Activated T-cell treated with anti-CD3 and anti-CD28 coated beads, Interleukin-2, amount 50 U/mL, for 24 hours (primary cell): ENCODE data around the gene LOXL4.

Experiments used
- DNase-seq: peaks from one replicate; pipeline ENCODE4 v3.0.0-alpha.2; 2020
- H3K27ac Mint-ChIP-seq: 2 replicates; pipeline ENCODE4 v1.8.0; 2020; ENCODE audit warnings: mild to moderate bottlenecking, mixed read lengths
- H3K27me3 Mint-ChIP-seq: 2 replicates; pipeline ENCODE4 v1.8.0; 2020; ENCODE audit warnings: mixed read lengths
- H3K36me3 Mint-ChIP-seq: 2 replicates; pipeline ENCODE4 v1.8.0; 2020; ENCODE audit warnings: low read depth, mixed read lengths
- H3K4me1 Mint-ChIP-seq: 2 replicates; pipeline ENCODE4 v1.8.0; 2020; ENCODE audit warnings: low read depth, mixed read lengths
- H3K4me3 Mint-ChIP-seq: 2 replicates; pipeline ENCODE4 v1.8.0; 2020; ENCODE audit warnings: mild to moderate bottlenecking, moderate library complexity, mixed read lengths
- H3K9me3 Mint-ChIP-seq: 2 replicates; pipeline ENCODE4 v1.8.0; 2020; ENCODE audit warnings: mixed read lengths

The LOXL4 gene

DNA sequence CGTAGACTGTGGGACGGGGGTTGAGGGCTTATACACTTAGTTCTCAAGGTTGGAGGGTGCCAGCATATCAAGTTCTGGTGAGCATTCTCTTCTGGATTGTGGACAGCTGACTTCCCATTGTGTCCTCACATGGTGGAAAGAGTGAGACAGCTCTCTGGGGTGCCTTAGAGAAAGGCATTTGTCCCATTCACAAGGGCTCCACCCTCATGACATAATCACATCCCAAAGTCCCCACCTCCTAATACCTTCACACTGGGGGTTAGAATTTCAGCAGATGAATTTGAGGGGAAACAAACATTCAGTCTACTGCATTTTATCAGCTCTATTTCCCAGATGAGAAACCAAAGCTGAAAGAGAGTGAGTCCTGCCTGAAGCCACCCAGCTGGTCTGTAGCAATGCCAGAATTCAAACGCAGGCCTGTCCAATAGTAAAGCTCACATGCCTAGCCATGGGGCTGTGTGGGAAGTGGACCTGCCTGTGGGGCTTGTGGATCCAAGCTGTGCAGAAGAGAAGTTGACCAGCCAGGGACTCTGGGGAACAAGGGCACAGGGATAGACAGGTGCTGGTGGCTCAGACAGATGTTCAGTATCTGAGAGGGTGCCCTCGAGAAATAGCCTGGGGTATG is 34.9 kb upstream of the LOXL4 start:
- Mint-ChIP-seq H3K4me3 (no peak overlapping the region), H3K9me3 (no peaks in the 10 kb centered on the region), H3K36me3 (no peaks in the 10 kb centered on the region), H3K4me1 (no peaks in the 10 kb centered on the region), H3K27me3 (peaks cover 27% of the 10 kb centered on the region), H3K27ac (no peak overlapping the region)
- no peak for DNase-seq

- Mint-ChIP-seq H3K27me3 (peaks cover 32% of the 10 kb centered on the region), H3K27ac (no peak overlapping the region)
Measured at GRCh38 chr10:98301664-98302319, 33.8 kb upstream of the LOXL4 start.

DNA sequence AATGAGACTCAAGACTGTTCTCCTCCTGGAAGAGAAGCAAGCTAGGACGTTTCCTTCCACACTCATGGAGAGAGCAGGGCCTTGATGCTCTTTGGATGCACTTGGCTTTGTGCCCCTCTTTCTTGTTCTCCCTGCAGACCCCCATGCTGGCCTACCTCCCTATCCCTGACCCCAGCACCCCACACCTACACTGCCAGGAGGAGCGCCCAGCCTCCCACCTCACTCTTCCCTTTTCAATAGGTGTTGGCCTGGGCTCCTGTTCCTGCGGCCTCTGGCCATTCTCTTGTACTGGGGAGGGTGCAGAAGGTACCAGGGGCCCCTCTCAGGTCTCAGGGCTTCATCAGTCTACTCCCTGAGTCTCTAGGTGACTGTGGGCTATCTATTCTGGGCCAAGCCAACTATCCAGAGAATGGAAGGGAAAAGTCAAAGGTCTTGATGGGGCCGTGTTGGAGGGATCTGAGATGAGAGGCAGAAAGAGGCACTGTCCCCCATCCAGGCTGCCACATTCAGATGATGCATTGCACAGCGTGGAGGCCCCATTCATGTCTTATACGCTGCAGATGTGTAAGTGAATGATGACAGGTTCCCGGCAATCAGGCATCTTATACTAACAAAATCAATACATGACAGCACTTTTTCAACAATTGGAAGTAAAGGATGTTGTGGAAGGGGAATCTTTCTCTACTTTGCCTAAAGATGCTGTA is 32.7 kb upstream of the LOXL4 start:
- peaks cover 40% of the 10 kb centered on the region for H3K27me3 Mint-ChIP-seq
- no peaks in the 10 kb centered on the region for H3K9me3 Mint-ChIP-seq
- no peaks in the 10 kb centered on the region for H3K4me1 Mint-ChIP-seq

More at GRCh38 chr10:98301664-98302319, 33.8 kb upstream of the LOXL4 start:
- no peaks in the 10 kb centered on the region for H3K36me3 Mint-ChIP-seq
- H3K9me3 Mint-ChIP-seq = no peaks in the 10 kb centered on the region
- DNase-seq = no peak
- no peaks in the 10 kb centered on the region for H3K4me1 Mint-ChIP-seq
- no peak overlapping the region for H3K4me3 Mint-ChIP-seq

GRCh38 chr10:98299341-98299740 is 31.3 kb upstream of the LOXL4 start:
- Mint-ChIP-seq H3K27ac (no peak overlapping the region), H3K4me3 (no peak overlapping the region), H3K9me3 (no peaks in the 10 kb centered on the region), H3K36me3 (no peaks in the 10 kb centered on the region), H3K4me1 (no peaks in the 10 kb centered on the region), H3K27me3 (peaks cover 42% of the 10 kb centered on the region)
- no peak for DNase-seq

More for the DNA sequence above, 32.7 kb upstream of the LOXL4 start:
- no peak overlapping the region for H3K27ac Mint-ChIP-seq
- no peak overlapping the region for H3K4me3 Mint-ChIP-seq
- DNase-seq = no peak
- H3K36me3 Mint-ChIP-seq = no peaks in the 10 kb centered on the region

GRCh38 chr10:98296524-98296923 is 28.5 kb upstream of the LOXL4 start:
- no peak overlapping the region for H3K27ac Mint-ChIP-seq
- DNase-seq = no peak

GRCh38 chr10:98295907-98296306 is 27.9 kb upstream of the LOXL4 start:
- Mint-ChIP-seq H3K27ac (no peak overlapping the region), H3K4me1 (no peaks in the 10 kb centered on the region), H3K36me3 (no peaks in the 10 kb centered on the region), H3K4me3 (no peak overlapping the region), H3K9me3 (no peaks in the 10 kb centered on the region), H3K27me3 (peaks cover 38% of the 10 kb centered on the region)
- no peak for DNase-seq

More at GRCh38 chr10:98296524-98296923, 28.5 kb upstream of the LOXL4 start:
- H3K4me1 Mint-ChIP-seq = no peaks in the 10 kb centered on the region
- no peaks in the 10 kb centered on the region for H3K9me3 Mint-ChIP-seq
- H3K4me3 Mint-ChIP-seq = no peak overlapping the region
- no peaks in the 10 kb centered on the region for H3K36me3 Mint-ChIP-seq
- H3K27me3 Mint-ChIP-seq = peaks cover 44% of the 10 kb centered on the region

GRCh38 chr10:98295401-98295811 is 27.4 kb upstream of the LOXL4 start:
- Mint-ChIP-seq H3K4me1 (no peaks in the 10 kb centered on the region), H3K27me3 (peaks cover 36% of the 10 kb centered on the region), H3K36me3 (no peaks in the 10 kb centered on the region), H3K9me3 (no peaks in the 10 kb centered on the region), H3K4me3 (no peak overlapping the region), H3K27ac (no peak overlapping the region)
- no peak for DNase-seq

DNA sequence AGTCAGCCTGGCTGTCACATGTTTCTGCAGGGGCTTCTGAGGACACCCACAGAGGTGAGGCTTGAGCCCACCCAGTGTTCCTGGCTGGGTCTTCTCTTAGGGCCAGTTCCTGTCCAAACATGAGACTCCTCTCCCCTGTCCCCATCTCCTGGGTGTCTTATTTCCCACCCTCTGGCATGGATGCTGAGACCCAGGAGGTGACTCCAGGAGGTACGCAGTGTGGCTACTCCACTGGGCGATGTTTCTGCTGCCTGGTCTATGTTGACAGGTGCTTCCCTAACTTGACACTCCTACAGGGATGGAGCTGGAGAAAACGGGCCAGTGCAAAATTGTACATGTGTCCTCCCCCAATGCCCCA is 26.3 kb upstream of the LOXL4 start:
- DNase-seq = no peak
- Mint-ChIP-seq H3K4me1 (no peaks in the 10 kb centered on the region), H3K4me3 (no peak overlapping the region), H3K27me3 (peaks cover 36% of the 10 kb centered on the region), H3K27ac (no peak overlapping the region), H3K9me3 (no peaks in the 10 kb centered on the region), H3K36me3 (no peaks in the 10 kb centered on the region)

GRCh38 chr10:98293550-98294269 is 25.7 kb upstream of the LOXL4 start:
- no peak for DNase-seq
- Mint-ChIP-seq H3K27me3 (peaks cover 32% of the 10 kb centered on the region), H3K9me3 (no peaks in the 10 kb centered on the region), H3K4me3 (no peak overlapping the region), H3K36me3 (no peaks in the 10 kb centered on the region), H3K4me1 (no peaks in the 10 kb centered on the region), H3K27ac (no peak overlapping the region)

GRCh38 chr10:98292971-98293370 is 25.0 kb upstream of the LOXL4 start:
- H3K27me3 Mint-ChIP-seq = peaks cover 25% of the 10 kb centered on the region
- no peak overlapping the region for H3K27ac Mint-ChIP-seq
- H3K4me3 Mint-ChIP-seq = no peak overlapping the region
- H3K9me3 Mint-ChIP-seq = no peaks in the 10 kb centered on the region
- no peaks in the 10 kb centered on the region for H3K36me3 Mint-ChIP-seq
- no peak for DNase-seq
- H3K4me1 Mint-ChIP-seq = no peaks in the 10 kb centered on the region

GRCh38 chr10:98289802-98290209 is 21.8 kb upstream of the LOXL4 start:
- Mint-ChIP-seq H3K36me3 (no peaks in the 10 kb centered on the region), H3K9me3 (no peaks in the 10 kb centered on the region)

DNA sequence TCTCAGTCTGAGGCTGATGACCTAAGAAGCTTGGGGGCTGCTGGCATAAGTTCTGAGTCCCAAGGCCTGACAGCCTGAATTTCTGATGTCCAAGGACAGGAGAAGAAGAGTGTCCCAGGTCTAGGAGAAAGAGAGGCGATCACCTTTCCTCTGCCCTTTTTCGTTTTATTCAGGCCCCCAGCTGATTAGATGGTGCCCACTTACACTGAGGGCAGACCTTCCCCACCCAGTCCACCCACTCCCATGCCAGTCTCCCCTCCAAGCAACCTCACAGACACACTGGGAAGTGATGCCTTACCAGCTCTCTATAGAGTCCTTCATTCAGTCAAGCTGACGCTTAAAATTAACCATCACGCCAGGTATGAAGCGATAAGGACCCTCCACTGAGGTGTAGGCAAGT is 19.3 kb upstream of the LOXL4 start:
- no peak for DNase-seq
- Mint-ChIP-seq H3K4me3 (no peak overlapping the region), H3K27me3 (peaks cover 21% of the 10 kb centered on the region), H3K27ac (no peak overlapping the region), H3K9me3 (no peaks in the 10 kb centered on the region), H3K4me1 (no peaks in the 10 kb centered on the region), H3K36me3 (no peaks in the 10 kb centered on the region)

More at GRCh38 chr10:98289802-98290209, 21.8 kb upstream of the LOXL4 start:
- no peaks in the 10 kb centered on the region for H3K4me1 Mint-ChIP-seq
- H3K27me3 Mint-ChIP-seq = peaks cover 10% of the 10 kb centered on the region
- no peak for DNase-seq
- no peak overlapping the region for H3K27ac Mint-ChIP-seq
- no peak overlapping the region for H3K4me3 Mint-ChIP-seq

- H3K27me3 Mint-ChIP-seq = peaks cover 26% of the 10 kb centered on the region
- no peaks in the 10 kb centered on the region for H3K36me3 Mint-ChIP-seq
Measured at GRCh38 chr10:98286419-98286818, 18.4 kb upstream of the LOXL4 start.

GRCh38 chr10:98285416-98285815 is 17.4 kb upstream of the LOXL4 start:
- Mint-ChIP-seq H3K27me3 (peaks cover 33% of the 10 kb centered on the region), H3K36me3 (no peaks in the 10 kb centered on the region), H3K4me1 (no peaks in the 10 kb centered on the region)

More at GRCh38 chr10:98286419-98286818, 18.4 kb upstream of the LOXL4 start:
- H3K4me1 Mint-ChIP-seq = no peaks in the 10 kb centered on the region
- DNase-seq = no peak
- no peak overlapping the region for H3K4me3 Mint-ChIP-seq
- no peak overlapping the region for H3K27ac Mint-ChIP-seq
- no peaks in the 10 kb centered on the region for H3K9me3 Mint-ChIP-seq

More at GRCh38 chr10:98285416-98285815, 17.4 kb upstream of the LOXL4 start:
- H3K27ac Mint-ChIP-seq = no peak overlapping the region
- DNase-seq = no peak
- H3K4me3 Mint-ChIP-seq = no peak overlapping the region
- peaks cover 7% of the 10 kb centered on the region for H3K9me3 Mint-ChIP-seq
